ENCODE measurements around the gene PSMB11.

The PSMB11 gene

GRCh38 chr14:23086565-23086964 is 44.6 kb downstream of the PSMB11 start:
- TF ChIP-seq TAF1 (IDR thresholded peaks at IDR 0.05; ENCODE audit: borderline replicate concordance, insufficient read depth, low read length) (no peak), SIN3A (IDR thresholded peaks at IDR 0.05; ENCODE audit: borderline replicate concordance, insufficient read depth, low read length) (no peak), FOXP2 (optimal IDR thresholded peaks at IDR 0.05; ENCODE audit: borderline replicate concordance, extremely low read depth, extremely low read length, insufficient read depth) (no peak), REST (IDR thresholded peaks at IDR 0.05; ENCODE audit: insufficient read depth in 1 of 2, low read depth in 2 of 2, low read length in 2 of 2) (no peak), POLR2AphosphoS5 (IDR thresholded peaks at IDR 0.05; ENCODE audit: low read depth, low read length) (no peak)

GRCh38 chr14:23089498-23090253 is 47.7 kb downstream of the PSMB11 start:
- TF ChIP-seq POLR2AphosphoS5 (IDR thresholded peaks at IDR 0.05; ENCODE audit: low read depth, low read length) (no peak), REST (IDR thresholded peaks at IDR 0.05; ENCODE audit: insufficient read depth in 1 of 2, low read depth in 2 of 2, low read length in 2 of 2) (no peak), TAF1 (IDR thresholded peaks at IDR 0.05; ENCODE audit: borderline replicate concordance, insufficient read depth, low read length) (no peak), FOXP2 (optimal IDR thresholded peaks at IDR 0.05; ENCODE audit: borderline replicate concordance, extremely low read depth, extremely low read length, insufficient read depth) (no peak), SIN3A (IDR thresholded peaks at IDR 0.05; ENCODE audit: borderline replicate concordance, insufficient read depth, low read length) (no peak)

- TF ChIP-seq FOXP2 (optimal IDR thresholded peaks at IDR 0.05; ENCODE audit: borderline replicate concordance, extremely low read depth, extremely low read length, insufficient read depth) (no peak), TAF1 (IDR thresholded peaks at IDR 0.05; ENCODE audit: borderline replicate concordance, insufficient read depth, low read length) (no peak), POLR2AphosphoS5 (IDR thresholded peaks at IDR 0.05; ENCODE audit: low read depth, low read length) (no peak), SIN3A (IDR thresholded peaks at IDR 0.05; ENCODE audit: borderline replicate concordance, insufficient read depth, low read length) (no peak), REST (IDR thresholded peaks at IDR 0.05; ENCODE audit: insufficient read depth in 1 of 2, low read depth in 2 of 2, low read length in 2 of 2) (no peak)
Observed at GRCh38 chr14:23090254-23090636, 48.2 kb downstream of the PSMB11 start.

GRCh38 chr14:23091294-23092225 is 49.5 kb downstream of the PSMB11 start:
- TF ChIP-seq REST (IDR thresholded peaks at IDR 0.05; ENCODE audit: insufficient read depth in 1 of 2, low read depth in 2 of 2, low read length in 2 of 2), result no peak
- TF ChIP-seq POLR2AphosphoS5 (IDR thresholded peaks at IDR 0.05; ENCODE audit: low read depth, low read length), result no peak
- TF ChIP-seq FOXP2 (optimal IDR thresholded peaks at IDR 0.05; ENCODE audit: borderline replicate concordance, extremely low read depth, extremely low read length, insufficient read depth), result no peak
- no peak for TF ChIP-seq TAF1 (IDR thresholded peaks at IDR 0.05; ENCODE audit: borderline replicate concordance, insufficient read depth, low read length)
- TF ChIP-seq SIN3A (IDR thresholded peaks at IDR 0.05; ENCODE audit: borderline replicate concordance, insufficient read depth, low read length), result no peak
